RPMI8226 (cell line): ENCODE measurements around the gene MED13.
"Not testable (repeated sequence)": the region's sequence is repeated elsewhere in the genome, so short reads cannot be mapped to it uniquely, and the experiment has no call there.

Experiments
- DNase-seq: peaks from one replicate; pipeline ENCODE4 v3.0.0-alpha.2; 2015

Gene MED13

GRCh38 chr17:62090021-62090824, 25.1 kb upstream of the MED13 start:
- no peak for DNase-seq

GRCh38 chr17:62089334-62089733, 24.3 kb upstream of the MED13 start:
- DNase-seq = no peak

DNA sequence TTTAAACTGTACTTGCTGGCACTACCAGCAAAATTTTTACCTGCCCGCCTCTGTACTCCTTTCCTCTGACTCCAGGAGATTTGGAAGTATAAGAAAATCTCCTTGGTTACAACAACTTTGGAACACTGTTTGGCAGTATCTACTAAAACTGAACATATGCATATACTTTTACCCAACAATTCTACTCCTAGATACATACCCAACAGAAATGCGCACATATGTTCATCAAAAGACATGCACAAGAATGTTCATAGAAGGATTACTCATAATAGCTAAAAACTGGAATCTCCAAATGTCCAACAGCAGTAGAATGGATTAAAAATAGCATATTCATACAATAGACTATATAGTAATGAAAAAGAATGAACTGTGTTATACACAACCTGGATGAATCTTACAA, 21.7 kb upstream of the MED13 start:
- DNase-seq = no peak

- no peak for DNase-seq
These were observed 20.7 kb upstream of the MED13 start for GRCh38 chr17:62085511-62086408.

DNA sequence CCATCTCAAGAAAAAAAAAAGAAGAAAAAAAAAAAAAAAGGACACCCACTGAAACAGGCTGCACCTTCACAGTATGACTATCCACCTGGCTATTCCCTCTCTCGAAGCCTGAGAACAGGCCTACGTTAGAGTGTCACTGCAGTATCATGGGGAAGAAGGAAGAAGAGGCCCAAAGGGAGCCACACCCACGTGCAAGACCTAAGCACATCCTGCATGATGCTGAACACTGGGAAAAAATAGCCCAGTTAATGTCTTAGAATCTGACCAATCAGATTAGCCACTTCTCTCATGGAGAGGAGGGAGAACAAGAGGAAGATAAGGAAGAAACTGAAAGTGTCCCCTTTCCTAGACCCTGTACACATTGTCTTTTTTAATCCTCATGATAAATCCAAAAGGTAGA, 19.5 kb upstream of the MED13 start:
- no peak for DNase-seq

GRCh38 chr17:62083651-62084050, 18.6 kb upstream of the MED13 start:
- DNase-seq = no peak

DNA sequence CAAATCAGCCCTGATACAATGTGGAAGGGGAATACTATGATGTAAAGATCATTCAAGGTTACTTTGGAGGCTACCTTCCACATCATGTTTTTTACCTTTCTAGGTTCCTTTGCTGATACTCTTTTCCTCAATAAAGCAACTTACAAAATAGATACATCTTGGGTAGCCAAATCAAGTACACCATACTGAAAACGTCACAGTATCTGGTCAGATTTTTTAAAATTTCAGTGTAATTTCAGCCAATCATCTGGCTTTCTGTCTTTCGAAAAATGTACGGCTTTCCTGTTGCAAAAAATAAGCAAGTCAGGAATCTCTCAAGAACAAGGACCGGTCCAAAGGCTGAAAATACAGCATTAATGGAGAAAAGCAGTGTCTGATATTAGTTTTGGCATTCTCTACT, 15.6 kb upstream of the MED13 start:
- DNase-seq = no peak

- DNase-seq = no peak
These were observed 12.9 kb upstream of the MED13 start for GRCh38 chr17:62078009-62078408.

DNA sequence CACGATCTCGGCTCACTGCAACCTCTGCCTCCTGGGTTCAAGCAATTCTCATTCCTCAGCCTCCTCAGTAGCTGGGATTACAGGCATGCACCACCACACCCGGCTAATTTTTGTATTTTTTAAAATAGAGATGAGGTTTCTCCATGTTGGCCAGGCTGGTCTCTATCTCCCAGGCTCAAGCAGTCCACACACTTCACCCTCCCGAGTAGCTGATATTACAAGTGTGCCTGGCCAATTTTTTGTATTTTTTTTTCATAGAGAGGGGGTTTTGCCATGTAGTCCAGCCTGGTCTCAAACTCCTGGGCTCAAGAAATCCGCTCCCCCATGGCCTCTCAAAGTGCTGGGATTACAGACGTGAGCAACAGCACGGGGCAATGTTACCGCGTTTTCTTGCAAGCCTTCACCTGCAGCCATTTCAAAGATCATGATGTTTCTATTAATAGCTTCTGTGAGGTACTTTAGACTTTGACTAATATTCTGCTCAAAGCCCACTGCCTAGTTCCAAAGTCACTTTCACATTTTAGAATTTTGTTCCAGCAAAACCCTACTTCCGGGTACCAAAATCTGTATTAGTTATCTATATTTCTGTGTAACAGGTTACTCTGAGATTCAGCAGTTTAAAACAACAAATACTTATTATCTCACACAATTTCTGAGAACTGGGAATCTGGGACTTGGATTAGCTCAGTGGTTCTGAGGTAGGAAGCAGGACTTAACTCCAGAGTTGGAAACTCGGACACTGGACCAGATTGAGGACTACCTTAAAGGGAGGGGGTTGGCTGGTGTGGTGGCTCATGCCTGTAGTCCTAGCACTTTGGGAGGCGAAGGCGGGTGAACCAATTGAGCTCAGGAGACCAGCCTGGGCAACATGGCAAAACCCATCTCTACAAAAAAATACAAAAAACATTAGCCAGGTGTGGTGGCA, 12.0 kb upstream of the MED13 start:
- no peak for DNase-seq

DNA sequence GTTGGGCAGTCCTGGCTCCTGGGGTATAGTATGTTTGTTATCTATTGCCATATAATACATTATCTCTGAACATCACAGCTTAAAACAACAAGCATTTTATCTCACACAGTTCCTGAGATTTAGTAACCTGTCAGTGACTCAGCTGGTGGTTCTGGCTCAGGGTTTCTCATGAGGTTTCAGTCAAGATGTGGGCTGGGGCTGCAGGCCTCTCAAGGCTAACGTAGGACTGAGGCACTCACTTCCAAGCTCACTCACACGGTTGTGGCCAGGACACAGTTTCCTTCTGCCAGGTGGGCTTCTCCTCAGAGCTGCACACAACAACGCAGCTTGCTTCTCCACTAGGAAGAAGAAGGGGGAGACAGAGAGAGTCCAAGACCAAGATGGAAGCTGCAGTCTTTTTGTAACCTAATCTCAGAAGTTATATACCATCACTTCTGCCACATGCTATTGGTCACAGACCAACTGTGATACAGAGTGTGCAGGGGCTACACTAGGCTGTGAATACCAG, 10.3 kb upstream of the MED13 start:
- no peak for DNase-seq

DNA sequence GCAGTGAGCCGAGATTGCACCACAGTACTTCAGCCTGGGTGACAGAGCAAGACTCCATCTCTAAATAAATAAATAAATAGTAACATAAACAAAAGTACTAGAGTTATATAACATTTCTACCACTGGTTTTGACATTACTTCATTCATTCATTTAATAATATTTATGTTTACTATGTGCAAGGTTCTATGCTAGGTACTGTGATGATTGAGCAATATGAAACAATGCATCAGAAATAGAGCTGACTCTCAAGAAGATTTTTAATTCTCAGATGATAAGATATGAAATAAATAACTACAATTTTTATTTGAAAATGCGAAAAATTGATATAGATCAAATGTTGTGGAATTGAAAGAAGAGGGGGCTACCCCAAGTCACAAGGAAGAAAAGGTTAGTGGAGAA, 8.9 kb upstream of the MED13 start:
- DNase-seq = no peak

GRCh38 chr17:62072855-62073254, 7.8 kb upstream of the MED13 start:
- not testable (repeated sequence) for DNase-seq

- no peak for DNase-seq
These were observed 5.8 kb upstream of the MED13 start for GRCh38 chr17:62070900-62071299.

DNA sequence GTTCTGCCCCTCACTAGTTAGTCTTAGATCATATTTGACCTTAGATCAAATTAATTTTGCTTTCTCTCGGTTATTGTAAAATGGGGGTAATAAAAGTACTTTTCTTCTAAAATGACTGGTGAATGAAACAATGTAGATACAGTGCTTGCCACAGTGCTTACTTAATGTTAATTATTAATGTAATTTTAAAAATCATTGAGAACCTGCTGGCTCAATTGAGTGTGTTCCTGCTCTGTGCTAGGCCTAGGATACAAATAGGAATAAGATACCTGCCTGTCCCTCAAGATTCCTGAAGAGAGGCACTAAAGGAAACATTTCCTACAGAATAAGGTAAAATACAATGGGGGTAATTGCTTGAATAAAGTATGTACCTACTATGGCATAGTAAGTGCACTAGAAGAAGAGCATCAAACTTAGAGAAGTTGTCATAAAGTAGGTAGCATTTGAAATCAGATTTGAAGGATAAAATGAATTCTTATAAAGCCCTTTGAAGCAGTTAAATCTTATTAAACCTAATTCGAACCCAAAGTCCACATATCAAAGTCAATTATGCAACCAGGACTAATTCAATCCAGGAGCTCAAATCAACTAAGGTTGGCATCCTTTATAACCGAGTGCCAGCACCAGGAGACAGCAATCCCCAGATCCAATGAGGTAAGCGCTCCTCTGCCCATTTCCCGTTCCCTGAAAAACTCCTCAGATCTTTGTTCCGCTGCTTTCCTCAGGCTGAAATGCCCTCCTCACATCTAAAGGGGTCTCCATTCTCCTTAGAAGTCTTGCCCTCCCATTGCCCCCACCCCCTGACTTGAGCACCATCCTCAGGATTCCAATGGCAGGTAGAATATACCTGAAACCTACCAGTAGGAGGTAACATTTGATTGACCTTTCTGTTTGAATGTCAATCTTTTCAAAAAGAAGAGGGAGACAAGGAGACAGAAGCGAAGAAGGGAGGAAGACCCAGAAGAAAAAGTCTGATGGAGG, 2.4 kb upstream of the MED13 start:
- no peak for DNase-seq

DNA sequence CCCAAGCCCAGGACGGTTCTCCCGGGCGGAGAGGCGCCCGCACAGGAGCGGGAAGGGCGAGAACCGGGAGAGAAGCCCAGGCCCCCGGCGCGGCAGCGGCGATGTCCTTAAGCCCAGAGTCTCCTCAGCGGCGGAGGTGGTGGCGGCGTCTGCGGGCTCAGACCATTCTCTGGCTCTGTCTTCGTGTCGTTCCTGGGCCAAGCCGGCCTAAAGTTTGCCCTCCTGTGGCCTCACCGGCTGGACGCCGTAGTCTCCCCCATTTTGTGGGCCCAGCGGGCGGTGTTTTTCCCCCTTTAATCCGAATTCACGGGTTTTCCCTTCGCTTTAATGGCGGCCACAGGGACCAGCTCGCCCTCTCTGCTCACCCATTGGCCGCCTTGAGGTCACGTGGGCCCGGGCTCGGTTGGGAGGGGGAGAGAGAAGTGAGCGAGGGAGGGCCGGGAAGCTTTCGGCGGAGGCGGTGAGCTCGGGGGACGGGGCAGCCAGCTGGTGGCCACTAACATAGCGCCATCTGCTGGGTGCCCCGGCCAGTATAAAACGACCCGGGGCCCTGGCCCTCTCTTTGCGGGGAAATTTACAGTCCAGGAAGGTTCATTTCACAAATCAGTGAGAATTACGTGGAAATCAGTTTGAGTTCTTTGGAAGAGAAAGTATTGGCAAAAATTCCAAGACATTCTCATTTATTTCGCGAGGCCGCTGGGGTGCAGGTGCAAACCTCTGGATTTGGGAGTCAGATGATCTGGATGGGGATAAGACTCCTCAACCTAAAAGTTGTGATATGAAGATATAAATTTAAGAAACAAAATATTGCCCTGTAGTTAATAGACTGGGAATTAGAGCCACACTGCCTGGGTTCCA, 762 bp upstream of the MED13 start:
- peak; percentile 98 for DNase-seq

- DNase-seq = peak; percentile 57
These were observed 868 bp downstream of the MED13 start for GRCh38 chr17:62064029-62064790.

DNA sequence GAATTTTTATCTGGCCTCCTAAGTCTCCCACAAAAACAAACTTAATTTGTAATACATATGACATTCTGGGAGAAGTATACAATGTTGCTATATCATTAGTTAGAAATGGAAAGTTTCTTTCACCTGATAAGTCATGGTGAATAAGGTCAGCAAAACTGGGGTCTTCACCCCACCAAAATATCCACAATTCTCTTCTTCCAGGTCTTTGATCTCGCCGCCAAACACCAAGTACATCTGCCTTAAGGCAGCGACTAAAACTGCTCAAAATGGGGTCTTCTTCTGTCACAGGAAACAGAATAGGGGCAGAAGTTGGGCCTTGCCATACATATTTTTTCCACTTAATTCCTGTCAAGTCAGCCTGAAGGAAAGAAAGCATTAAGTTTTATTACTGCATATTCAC, 2.1 kb downstream of the MED13 start:
- no peak for DNase-seq

DNA sequence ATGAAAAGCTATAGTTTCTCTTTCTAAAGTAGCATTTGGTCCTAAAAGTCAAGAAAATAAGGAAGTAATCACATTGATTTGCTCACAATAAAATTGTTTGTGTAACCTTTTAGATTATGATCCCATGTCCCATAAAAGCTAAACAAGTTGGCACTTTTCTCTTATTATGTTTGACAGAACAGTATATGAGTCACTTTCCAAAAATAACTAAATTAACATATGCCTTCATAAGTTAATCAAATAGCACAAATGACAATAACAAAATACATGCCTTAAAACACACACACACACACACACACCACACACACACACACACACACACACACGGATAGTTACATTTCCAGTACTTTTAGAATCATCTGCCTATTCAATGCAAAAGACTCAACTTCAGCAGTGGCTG, 2.8 kb downstream of the MED13 start:
- no peak for DNase-seq

DNA sequence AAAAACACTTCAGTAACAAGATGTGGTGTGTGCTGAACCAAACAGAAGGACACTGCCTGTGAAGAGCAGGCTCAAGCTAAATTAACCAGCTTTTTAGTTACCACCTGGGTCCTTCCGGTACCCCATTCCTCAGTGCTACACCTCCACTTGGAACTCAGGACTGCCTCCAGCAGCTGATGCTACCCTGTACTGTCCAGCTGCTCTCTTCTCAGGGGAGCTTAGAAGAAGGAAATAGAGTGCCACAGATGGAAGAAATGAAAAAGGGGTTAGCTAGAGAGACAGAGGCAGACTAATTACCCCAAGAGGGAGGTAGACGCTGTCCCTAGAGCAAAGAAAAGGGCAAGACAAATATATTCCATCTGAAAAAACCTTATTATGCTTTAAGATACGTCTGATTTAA, 5.7 kb downstream of the MED13 start:
- DNase-seq = no peak

GRCh38 chr17:62058611-62059010, 6.5 kb downstream of the MED13 start:
- no peak for DNase-seq
